Myocyte (in vitro differentiated cells): ENCODE results near the gene FOLR3. TPM values are rescaled to one million over a fixed set of nuclear protein-coding genes. Genes with fewer than 3 reads are reported as not detected.
A peak's percentile ranks its signal among the peaks of the same experiment; 100 is the strongest.
"Not testable (repeated sequence)": the region's sequence is repeated elsewhere in the genome, so short reads cannot be mapped to it uniquely, and the experiment has no call there.

Source experiments
- DNase-seq: peaks from one replicate; pipeline ENCODE4 v3.0.0-alpha.2; 2012; ENCODE audit warnings: low read depth
- polyA plus RNA-seq: library from polyadenylated mRNA; unstranded; fragments of >200 nt; gene quantifications from one replicate; pipeline ENCODE4 v1.2.1, GENCODE V29; 2012; ENCODE audit warnings: missing spikeins
- total RNA-seq: library from RNA; depleted of rRNA; stranded (reverse); fragments of >200 nt; gene quantifications from 2 replicates; pipeline ENCODE4 v1.2.3, GENCODE V29; 2014

Gene FOLR3
- not detected in 2 replicates for total RNA-seq
- 0.11 TPM for polyA plus RNA-seq

DNA sequence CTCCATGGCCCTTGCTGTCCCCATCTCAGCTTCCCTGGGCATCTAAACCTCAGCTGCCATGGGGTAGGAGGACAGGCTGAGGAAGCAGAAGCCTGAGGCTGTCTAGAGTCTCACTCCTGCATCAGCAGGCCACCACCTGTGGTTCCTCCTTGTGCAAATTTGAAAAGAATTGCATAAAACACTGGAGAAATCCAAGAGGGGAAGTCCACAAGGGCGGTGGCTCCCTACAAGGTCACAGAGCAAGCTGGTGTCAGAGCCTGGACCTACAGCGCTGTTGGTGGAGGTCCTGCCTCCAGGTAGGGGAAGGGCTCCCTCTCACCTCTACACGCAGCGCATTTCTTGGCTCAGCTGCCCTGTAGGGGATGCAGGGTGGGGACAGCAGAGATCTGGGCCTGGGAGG lies at the start of gene FOLR3:
FOLR3 (plus strand) TSS at position 253 of the 400 bp plus-strand sequence. CDS start 228 bp downstream, outside the sequence.
- not testable (repeated sequence) for DNase-seq

DNA sequence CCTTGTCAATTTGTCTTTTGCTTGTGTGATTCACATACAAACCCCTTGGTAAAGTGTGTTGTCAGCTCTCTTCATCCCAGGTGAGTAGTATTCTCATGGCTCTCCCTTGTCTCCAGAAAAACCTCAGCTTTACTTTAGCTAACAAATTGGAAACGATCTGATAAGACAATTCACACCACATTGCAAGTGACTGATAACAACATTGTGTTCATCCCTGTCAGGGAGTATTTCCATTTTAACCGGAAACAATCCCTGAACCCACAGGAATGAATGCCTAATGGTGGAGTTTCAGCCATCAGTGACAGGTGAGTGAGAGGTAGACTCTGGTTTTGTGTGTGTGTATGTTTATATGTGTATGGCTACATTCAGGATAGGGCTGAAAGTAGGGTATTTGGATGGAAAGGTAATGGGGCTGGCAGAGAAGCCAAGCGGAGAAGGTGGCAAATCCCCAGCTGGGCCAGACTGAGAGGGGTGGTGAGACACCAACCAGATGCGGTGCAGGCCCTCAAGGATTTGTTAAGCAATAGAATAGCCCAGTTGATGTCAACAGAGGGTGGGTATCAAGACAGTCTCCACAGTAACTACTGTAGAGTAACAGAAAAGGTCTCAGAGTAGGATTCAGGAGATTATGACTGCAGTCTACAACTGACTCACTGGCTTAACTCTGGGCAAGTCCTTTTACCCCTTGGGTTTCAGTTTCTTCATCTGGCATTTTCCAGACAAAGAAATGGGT lies 47.3 kb upstream of the FOLR3 start:
- no peak for DNase-seq

DNA sequence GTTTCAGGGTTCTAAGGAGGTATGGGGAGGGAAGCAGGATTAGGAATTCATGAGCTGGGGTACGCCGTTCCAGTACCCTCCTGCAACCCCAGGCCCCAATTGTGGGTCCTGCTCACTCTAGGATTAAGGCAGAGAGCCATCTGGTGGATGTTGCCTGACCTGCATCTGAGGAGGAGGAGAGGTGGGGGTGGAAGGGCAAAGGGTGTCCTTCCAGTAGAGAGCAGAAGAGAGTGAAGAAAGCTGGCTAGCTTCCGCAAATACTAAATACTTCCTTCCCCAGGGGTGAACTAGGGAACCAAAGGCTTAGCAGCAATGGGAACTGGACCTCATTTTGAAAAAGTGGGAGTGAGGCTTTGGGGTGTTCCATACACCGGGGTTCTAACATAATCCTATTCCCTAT lies 44.2 kb upstream of the FOLR3 start:
- DNase-seq, result peak; percentile 76

DNA sequence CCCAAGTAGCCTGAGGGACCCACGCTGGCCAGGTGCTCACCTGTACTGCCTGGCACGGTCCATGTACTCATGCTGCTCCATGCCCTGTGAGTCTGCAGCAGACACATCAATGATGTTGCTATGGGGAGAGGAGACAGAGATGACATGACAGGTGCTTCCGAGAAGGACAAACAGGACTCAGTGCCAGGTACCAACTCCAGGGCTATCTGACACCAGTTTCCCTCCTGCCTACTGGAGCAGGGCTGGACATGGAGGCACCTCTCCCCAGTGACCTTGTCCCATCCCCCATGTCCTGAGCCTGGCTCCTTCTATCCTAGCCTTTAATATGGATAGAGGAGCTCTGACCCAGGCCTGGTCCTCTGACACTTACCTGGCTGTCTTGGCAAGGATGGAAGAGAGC lies 36.8 kb upstream of the FOLR3 start:
- no peak for DNase-seq

DNA sequence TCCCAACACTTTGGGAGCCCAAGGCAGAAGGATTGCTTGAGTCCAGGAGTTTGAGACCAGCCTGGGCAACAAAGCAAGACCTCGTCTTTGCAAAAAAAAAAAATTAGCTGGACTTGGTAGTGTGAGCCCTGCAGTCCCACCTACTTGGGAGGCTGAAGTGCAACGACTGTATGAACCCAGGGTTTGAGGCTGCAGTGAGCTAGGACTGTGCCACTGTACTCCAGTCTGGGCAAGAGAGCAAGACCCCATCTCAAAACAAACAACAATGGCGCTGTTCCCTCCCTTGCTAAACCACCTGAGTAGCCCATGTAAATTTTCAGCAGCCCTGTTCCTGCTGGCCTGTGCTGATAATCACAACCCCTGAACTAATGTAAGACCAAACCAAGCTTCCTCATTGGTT lies 35.5 kb upstream of the FOLR3 start:
- no peak for DNase-seq

DNA sequence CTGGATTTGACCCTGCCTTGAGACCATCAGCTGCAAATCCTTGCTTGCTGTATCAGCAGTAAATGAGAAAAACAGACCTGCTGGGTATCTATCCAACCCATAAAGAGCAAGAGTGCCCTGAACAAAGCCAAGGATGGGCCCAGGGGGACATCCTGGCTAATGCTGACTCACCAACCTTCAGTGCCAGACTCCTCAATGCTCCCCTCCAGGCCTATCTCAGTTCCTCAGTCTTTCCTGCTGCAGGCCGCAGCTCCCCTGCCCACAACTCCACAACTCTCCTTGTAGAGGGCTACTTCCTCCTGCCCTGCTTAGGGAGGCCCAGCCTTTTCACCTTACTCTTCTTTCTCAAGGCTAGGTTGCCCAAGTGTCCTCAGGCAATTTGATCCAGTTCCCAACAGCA lies 35.1 kb upstream of the FOLR3 start:
- DNase-seq, result no peak

DNA sequence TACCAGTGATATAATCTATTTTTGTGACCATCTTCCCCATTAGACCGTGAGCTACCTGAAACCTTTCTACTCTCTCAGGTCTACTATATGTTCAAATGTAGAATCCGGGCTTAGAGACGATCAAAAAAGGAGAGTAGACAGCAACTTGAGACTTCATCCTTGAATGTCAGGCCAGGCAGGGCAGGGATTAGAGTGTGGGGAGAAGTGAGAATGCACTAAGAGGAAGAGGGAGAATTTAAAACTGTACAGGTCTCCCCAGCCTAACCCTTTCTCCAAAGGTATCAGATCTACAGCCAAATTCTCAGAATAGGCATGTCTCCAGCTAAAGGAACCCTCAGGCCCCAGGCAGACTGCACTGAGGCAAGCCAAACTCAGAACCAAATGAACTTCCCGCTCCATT lies 33.4 kb upstream of the FOLR3 start:
- DNase-seq, result no peak

DNA sequence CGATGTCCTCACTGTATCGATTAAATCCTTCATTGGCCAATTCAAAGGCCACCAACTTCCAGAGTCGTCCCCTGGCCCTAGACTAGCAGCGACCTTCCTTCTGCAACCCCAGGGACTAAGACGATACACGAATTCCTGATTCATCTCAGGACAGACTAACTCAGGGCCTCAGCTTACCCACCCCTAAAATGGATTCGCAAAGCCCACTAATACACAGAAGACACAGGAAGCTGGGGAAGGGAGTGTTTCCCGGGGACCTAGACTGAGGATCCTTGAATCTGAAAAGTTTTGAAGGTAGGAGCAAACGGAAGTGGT lies 32.9 kb upstream of the FOLR3 start:
- DNase-seq, result no peak

DNA sequence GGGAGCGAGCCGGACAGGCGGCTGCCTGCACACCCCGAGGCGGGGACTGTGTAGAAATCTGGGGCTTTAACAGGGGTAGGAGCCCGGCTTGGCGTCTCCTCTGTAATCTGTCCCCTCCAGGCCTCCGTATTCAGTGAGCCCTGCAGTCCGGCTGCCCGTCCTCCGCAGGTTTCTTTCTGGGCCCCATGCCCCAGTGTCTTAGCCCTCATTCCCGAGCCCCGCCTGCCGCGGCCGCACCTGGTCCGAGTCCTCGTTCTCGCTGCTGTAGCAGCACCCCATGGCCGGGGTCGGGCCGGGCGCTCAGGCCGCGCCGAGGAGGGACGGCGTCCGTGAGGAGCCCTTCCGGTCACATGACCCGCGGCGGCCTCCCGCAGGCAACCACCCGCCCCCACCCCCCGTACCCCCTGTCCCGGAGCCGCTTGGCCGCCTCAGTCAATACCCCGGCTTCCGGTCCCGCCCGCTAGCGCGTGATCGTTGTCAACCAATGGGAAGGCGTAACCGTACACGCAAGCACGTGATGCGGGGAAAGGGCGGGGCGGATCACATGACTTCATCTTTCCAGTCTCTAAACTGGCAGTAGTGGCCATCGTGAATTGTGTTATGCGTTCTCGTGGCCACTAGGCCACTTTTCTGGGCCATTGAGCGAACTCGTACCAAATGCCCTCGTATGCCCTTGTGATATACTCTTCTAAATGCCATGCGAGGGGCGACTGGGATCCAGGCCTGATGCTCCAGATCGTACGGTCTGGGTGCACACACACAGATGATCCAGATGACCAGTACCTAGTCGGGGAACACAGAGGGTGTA lies 32.4 kb upstream of the FOLR3 start, which contains the start of gene LAMTOR1:
LAMTOR1 (minus strand) TSS at position 352 of the 808 bp plus-strand sequence; CDS start at position 279, 73 bp downstream.
- DNase-seq, result peak; percentile 99

DNA sequence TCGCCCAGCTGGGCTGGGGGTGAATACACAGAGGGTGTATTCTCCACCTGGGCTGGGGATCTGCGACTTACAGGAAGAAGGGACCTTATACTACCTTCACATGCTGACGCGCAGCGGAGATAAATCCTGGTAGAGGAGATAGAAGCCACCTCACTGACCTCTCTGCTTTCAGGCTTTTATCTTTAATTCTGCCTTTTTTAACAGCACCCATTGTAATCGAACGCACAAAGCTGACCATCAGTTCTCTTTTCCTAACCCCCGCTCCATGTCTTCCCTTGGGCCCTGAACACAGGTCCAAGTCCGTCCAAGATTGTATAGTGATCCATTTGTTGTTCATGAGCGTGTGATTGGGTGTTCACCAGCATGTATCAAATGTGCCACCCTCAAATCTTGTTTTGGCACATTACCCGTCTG lies 31.8 kb upstream of the FOLR3 start:
- DNase-seq, result no peak

DNA sequence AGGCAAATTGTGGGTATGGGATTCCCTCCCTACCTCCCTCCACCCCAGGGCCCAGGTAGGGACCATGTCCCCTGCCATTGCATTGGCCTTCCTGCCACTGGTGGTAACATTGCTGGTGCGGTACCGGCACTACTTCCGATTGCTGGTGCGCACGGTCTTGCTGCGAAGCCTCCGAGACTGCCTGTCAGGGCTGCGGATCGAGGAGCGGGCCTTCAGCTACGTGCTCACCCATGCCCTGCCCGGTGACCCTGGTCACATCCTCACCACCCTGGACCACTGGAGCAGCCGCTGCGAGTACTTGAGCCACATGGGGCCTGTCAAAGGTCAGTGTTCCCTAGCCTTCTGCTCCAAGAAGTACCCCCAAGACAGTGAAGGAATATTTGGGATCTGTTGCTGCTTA lies 29.6 kb upstream of the FOLR3 start, which contains the start of gene TOMT:
TOMT (plus strand) TSS at position 37 of the 400 bp plus-strand sequence; CDS start at position 65, 28 bp downstream.
- no peak for DNase-seq

DNA sequence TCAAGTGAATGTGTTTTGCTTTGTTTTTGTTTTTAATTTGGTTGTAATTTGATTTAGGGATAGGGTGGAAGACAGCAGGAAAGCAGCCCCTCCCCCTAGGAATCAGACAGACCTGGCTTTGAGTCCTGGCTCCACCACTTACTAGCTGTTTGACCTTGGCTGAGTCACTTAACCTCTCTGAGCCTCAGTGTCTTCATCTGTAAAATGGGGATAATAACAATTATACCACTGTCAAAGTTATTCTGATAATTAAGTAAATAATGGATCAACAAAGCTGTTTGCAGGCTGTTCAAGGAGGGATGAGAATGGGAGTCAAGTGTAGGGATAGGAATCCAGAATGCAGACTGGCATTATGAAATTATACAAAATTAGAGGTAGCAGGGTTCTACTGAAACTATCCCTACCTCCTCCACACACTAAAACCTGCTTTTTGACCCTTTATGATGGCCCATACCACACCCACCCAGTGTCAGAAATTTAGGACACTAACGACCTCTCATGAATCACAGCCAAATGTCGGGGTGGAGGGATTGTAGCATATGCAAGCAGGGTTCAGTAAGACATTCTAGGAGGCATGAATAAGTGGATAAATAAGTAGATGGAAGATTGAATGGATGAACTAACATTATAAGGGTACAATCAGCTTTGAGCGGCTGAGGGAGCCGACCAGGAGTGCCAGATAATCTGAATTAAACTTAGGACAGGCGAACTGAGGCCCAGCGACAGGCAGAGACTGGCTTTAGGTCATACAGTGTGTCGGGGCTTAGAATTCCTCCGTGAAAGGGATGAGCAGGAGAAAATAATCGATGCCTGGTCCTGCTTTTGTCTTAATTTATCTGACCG lies 24.0 kb upstream of the FOLR3 start:
- DNase-seq, result no peak

DNA sequence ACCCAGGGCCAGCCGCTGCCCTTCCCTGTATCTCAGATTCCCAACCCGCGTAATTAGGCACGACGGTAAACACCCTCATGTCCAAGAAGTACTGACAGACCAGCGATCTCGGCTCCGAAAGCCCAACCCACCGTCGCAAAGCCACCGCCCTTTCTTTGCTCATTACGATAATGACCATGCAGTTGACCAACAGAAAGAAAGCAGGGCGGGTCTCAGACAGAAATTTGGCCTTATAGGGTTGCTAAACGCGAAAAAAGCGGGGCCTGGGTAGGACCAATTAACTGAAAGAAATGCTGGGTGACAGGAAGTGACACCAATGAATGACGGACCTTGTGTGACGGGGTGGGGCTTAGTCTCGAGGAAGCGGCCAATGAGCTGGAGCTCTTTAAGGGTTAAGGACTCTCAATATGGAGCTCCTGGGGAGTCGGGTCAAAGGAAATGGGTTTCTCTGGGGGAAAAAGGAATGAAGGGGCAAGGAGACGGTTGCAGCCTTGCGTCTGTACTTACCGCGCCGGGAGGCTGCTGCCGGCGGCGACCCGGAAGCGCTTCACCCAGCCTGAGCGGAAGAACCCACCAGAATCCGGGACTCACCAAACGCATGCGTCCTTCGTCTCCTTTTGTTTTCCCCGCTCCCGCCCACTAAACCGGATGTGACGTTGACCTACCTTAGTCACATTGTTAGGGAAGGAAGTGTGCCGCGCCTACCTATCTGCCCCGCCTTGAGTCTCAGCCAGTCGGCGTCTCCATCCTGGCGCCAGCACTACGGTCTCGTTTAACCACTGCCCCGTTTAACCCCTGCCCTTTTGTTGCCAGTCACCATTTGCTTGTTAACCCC lies 23.2 kb upstream of the FOLR3 start, which contains the start of gene ANAPC15:
ANAPC15 (minus strand) TSS at position 553 of the 835 bp plus-strand sequence. CDS start 1,419 bp downstream, outside the sequence.
- peak; percentile 100 for DNase-seq

DNA sequence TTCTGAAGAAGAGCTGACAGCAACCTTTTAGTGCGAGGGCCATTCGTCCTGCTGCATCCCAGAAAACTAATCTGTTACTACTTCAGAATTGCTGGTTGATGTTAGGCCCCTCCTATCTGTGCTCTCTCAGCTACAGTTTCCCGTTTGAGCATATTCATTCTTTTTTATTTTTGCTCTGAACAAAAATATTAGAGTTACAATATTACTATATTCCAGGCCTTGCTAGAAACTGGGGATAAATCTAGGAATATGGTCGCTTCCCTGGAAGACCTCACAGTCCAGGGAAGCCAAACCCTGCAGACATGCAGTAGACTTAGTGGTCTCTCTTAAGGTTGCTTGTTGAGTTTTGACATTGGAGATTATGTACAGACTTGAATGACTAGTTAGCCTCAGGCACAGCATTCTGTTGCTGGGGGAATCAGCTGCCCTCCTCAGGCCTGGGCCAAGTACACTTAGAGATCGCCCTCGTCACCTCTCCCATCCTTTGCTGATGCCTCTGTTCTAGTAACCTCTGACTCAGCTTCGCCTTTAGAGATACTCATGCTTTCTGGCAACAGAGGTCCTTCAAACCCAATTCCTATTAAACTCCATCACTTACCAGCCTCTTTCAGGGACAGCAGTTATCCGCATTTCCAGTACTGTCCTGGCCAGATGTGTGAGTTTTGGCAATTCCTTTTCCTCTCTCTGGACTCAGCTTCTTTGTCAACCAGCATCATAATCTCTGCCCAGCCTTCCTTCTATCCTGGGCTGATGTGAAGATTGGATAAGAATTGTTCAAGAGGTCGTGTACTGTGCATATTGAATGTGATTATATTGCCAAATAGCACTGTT lies 22.3 kb upstream of the FOLR3 start:
- DNase-seq, result peak; percentile 7

DNA sequence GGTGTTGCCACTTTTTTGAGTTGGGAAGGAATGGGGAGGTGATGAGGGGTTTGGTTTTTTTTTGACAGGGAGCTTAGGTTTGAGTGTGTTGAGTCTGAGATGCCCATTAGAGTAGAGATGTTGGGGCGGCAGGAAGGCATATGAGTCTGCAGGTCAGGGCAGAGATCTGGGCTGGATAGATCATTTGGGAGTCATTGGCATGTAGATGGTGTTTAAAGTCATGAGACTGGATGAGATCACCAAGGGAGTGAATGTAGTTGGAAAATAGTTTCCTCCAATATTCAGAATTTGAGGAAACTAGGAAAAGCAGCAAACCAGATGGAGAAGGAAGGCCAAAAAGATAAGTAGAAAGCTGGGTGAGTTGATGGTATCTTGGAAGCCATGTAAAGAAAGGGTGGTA lies 21.0 kb upstream of the FOLR3 start:
- no peak for DNase-seq

DNA sequence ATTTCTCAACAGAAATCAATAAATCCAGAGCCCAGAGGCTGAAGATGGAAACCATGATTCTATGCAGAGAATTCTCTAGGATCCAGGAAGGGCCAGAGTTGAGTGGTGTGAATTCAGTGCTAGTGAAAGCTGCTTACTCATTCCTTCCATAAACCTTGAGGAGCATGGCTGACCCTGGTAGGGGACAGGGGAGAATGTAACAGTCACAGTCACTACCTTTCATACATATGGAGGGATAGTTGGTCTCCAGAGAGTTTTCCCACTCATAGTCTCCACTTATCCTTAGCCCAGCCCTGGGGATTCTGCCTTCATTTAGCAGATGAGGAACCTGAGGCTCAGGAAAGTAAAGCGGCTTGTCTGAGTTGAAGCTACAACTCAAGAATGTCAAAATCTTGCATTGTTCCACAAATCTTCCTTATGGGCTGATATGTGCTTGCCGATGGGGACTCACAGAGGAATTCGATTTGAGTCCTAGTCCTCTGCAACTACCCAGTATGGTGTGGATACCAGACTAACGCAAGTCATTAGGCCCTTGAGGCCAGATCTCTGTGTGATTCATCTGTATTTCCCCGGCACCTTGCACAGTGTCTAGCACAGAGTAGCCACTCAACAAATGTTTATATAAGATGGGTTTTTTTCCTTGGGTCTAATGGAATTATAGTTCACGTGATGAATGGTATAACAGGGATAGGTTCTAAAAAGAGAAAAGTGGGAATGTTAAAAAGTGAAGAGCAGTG lies 19.3 kb upstream of the FOLR3 start:
- DNase-seq, result no peak

DNA sequence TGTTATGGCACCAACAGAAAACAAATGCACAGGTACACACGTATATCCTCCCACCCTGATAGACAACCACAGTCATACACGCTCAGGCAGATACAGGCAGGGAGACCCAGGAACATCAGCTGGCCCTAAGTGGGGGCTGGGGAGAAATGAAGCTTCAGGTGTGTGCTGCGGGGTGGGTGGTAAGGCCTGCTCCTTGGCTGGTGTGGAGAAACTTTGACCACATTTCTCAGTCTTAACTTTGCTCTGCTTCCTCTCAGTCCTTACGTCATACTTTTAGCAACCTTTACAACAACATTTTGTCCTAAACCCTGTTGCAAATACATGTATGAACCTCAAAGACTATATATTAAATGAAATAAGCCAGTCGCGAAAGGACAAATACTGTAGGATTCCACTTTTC lies 16.3 kb upstream of the FOLR3 start:
- no peak for DNase-seq

DNA sequence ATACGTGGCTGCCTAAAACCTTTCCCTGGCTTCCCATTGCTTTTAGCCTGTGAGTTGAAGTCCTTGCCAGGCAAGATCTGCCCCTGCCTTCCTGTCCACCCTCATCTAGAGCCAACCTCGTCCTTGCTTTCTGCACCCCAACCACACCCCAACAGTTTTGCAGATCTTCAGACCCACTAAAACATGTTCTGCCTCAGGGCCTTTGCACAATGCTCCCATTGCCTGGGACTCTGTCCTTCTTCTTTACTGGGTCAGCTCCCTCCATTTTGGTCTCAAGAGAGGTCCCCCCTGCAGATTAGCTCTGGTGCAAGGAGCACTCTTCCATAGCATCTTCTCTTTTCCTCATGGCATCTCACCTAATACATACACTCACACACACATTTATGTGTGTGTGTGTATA lies 14.6 kb upstream of the FOLR3 start:
- no peak for DNase-seq

DNA sequence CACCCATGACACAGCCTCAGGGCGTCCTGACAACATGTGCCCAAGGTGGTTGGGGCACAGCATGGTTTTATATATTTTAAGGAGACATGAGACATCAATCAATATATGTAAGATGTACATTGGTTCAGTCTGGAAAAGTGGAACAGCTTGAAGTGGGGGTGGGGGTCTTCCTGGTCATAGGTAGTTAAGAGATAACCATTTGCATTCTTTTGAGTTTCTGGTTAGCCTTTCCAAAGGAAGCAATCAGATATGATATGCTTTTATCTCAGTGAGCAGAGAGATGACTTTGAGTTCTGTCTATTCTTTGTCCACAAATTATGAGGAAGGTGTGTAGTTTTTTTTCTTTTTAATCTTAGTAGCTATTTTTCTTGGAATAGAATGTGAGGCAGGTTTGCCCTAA lies 12.9 kb upstream of the FOLR3 start:
- DNase-seq, result no peak
